ENCODE results near the gene OPN1SW.

OPN1SW gene, protein sequence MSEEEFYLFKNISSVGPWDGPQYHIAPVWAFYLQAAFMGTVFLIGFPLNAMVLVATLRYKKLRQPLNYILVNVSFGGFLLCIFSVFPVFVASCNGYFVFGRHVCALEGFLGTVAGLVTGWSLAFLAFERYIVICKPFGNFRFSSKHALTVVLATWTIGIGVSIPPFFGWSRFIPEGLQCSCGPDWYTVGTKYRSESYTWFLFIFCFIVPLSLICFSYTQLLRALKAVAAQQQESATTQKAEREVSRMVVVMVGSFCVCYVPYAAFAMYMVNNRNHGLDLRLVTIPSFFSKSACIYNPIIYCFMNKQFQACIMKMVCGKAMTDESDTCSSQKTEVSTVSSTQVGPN

DNA sequence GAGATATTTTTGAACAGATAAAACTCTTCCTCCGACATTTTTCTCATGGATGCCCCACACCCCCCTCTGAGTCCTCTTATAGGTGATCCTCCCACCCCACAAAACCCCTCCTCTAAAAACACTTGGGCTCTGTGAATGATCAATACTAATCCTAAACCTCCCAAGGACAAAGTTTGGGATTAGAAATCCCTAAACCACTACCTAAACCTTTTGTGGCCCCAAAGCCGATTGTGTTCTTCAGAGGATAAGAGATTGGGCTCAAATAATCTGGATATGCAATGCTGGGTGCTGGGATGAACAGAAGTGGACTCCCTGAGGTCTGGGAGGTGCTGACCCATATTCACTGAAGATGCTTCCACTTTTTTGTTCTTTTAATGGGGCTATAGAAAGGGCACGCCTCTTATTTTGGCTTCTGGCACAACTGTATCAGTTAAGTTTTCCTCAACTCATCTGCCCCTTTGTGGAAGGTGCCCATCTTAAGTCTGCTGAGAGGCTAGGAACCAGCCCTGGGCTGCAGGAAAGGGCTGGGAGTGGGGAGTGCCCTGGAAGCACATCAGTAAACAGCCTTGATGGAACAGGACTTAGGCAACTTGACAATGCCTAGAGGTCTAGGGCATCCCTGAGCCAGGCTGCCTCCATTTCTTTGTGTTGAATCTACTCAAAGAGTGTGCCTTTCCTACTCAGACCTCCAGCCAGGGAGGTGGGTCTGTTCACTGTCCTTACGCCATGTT lies at the start of gene OPN1SW:
OPN1SW (minus strand) TSS at position 51 of the 731 bp plus-strand sequence; CDS start at position 38, 13 bp downstream.
- no peak for DNase-seq (ENCODE audit: low read depth in 2 of 2)

DNA sequence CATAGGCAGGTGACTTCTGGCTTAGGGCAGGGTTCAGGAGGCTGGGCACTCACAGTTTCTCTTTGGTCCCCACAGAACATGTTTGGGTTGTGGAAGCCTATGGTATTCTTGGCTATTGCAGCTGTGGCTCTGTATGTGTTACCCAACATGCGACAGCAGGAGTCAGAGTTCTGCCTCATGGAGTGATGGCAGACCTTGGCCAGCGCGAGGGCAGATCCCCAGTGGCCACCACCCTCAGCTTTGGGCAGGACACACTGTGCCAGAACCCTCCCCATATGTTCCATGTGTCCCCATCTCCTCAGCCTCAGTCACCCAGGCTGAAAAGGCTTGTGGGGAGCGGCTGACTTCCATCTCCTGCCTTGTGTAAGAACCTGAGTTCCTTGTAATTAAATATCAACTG lies 46.1 kb upstream of the OPN1SW start:
- DNase-seq (ENCODE audit: low read depth in 2 of 2) = no peak

DNA sequence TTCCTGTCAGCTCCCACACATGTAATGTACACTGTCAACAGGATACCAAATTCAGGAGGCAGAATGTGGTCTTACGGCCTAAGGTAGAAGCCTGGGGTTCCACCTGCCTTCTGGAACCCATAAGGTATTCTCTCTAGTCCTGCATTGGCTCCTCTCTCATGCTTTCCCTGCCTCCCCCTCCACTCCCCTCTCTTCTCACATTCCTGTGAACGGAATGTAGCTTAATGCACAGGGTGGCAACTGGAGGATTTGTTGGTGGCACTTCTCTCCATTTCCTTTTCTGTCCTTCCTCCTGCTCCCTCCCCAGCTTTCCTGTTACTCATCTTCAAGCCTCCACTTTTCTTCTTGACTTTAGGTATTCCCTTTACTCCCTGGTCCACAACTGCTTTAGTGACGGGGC lies 43.1 kb upstream of the OPN1SW start:
- DNase-seq (ENCODE audit: low read depth in 2 of 2) = no peak

DNA sequence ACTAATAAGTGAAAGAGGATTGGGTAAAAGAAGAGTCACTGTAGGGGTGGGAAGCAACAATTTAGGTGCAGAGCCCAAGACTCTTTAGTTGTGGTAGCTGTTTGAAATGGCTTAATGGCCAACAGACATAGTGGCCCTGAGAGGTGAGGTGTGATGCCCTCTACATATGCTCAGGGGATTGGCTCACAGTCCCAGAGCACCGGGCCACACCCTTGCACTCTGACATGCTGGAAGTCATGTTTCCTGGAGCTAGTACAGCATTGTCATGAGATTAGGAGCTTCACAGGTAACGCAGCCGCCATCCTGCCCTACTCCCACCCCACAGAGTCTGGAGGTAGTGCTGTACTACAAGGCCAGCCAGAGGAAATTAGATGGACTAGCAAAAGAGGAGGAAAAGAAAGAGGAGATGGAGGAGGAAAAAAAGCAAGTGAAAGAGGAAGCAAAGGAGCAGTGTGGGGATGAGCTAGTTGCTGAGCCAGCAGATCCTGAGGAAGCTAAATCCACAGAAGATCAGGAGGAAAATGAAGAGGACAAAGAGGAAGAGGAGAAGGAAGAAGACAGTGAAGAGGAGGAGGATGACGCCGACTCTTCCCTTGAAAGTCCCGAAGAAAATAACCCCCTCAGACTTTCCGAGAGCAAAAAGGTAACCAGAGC lies 39.8 kb upstream of the OPN1SW start:
- DNase-seq (ENCODE audit: low read depth in 2 of 2) = no peak

DNA sequence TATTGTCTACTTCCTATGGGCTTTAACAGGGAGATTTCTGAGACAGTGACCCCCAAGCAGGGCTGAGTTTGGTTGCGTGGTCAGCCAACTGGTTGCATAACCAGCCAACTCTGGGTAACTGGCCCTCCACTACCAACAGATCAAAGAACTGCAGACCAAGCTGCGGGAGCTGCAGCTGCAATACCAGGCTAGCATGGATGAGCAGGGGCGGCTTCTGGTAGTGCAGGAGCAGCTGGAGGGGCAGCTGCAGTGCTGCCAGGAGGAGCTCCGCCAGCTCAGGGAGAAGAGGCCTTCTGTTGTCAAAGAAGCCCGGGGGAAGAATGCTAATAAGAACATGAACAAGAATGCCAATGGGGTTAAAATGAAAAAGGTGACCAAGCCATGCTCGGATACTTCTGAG lies 38.9 kb upstream of the OPN1SW start:
- DNase-seq (ENCODE audit: low read depth in 2 of 2) = no peak

DNA sequence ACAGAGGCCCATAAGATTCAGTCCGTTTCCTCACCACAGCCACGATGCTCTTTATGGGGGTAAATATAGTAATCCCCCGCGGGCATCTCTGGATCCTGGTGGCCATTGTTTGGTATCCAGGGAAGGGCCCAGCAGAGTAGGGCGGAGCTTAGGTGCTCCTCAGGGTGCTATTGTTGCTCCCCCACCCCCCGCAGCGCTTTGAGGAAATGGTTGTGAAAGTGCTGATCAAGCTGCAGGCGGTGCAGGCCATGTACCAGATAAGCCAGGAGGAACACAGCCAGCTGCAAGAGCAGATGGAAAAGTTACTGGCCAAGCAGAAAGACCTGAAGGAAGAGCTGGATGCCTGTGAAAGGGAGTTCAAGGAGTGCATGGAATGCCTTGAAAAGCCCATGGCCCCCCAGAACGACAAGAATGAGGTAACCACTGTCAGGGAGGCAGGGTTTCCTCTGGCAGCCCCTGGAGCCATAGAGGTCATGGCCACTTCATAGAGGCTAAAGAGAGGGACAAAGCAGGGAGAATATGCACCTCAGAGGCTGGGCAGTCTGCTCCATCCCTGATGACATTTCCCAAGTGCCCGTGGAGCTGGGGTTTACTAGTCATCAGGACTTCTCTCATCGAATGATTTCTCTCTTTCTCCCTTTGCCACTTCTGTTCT lies 37.0 kb upstream of the OPN1SW start:
- no peak for DNase-seq (ENCODE audit: low read depth in 2 of 2)

DNA sequence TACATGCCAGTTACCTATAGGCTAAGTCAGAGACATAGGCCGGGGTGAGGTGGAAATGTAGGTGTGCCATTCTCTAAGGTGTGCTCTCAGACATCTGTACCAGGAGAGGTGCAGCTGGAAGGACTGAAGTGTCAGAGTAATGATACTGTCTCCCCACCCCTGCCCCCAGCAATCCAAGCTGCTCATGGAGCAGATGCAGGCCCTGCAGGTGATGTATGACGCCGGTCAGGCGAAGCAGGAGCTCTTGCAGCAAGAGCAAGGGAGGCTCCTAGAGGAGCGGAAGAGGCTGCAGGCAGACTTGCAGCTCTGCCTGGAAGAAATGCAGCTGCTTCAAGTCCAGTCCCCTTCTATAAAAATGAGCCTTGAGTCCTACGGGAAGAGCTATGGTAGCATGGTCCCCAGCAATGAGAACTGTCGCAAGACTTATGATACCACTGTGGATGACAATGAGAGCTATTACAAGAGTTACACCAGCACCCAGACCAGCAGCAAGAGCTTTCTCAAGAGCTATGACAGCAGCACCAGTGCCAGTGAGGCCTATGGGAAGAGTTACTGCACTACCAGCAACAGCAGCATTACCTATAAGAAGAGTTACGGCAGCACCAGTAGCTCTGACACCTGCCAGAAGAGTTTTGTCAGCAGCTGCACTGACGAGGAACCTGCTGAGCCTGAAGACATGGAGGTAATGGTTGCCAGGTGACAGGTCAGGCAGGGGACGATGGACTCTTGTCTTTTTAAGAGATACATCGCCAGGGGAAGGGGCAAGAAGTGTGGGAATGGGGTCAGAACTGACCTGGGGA lies 36.2 kb upstream of the OPN1SW start:
- no peak for DNase-seq (ENCODE audit: low read depth in 2 of 2)

DNA sequence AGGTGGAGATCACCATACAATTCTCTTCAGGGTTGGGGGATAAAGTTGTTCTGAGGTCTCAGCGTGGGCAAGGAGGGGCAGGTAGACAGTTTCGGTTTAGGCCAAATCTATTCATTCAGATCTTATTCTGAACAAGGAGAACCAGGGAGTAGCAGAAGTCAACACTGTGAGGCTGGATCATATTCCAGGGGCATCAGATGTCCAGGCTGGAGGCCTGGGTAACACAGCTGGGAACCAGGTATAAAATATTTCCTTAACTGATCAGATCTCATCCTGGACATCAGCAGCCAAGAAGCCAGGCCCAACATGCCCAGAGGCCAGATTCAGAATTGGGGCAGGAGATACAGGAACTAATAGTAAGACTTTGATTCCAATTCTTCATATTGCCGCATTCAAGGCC lies 35.4 kb upstream of the OPN1SW start:
- DNase-seq (ENCODE audit: low read depth in 2 of 2) = no peak

DNA sequence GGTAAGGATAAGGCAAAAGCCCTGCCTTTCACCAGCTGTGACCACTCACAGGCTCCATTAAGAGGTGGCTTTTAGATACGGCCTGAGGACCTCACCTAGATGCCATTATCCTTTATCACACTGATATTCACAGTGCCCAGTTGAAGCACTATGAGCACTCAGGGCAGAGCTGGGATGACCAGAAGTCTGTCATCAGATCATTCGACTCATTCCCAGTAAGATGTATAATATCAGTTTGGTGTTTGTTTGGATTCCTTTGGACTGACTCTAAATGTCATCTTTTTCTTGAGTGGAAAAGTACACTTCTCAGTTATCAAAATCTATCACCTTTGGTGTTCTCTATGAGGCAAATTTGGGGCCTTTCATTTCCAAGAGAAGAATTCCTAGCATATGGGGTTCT lies 34.9 kb upstream of the OPN1SW start:
- no peak for DNase-seq (ENCODE audit: low read depth in 2 of 2)

DNA sequence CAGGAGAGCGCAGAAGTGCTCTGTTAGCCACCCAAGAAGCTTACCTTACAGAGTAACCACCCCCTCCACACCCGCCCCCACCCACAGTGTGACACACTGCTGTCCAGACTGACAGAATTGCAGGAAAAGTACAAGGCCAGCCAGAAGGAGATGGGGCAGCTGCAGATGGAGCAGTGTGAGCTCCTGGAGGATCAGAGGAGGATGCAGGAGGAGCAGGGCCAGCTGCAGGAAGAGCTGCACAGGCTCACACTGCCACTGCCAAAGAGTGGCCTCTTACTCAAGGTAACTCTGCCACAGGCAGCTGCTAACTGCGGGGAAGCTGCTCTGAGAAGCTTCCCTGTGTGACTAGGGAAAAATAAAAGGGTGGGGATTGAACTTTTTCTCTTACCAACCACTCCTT lies 33.8 kb upstream of the OPN1SW start:
- DNase-seq (ENCODE audit: low read depth in 2 of 2) = no peak

DNA sequence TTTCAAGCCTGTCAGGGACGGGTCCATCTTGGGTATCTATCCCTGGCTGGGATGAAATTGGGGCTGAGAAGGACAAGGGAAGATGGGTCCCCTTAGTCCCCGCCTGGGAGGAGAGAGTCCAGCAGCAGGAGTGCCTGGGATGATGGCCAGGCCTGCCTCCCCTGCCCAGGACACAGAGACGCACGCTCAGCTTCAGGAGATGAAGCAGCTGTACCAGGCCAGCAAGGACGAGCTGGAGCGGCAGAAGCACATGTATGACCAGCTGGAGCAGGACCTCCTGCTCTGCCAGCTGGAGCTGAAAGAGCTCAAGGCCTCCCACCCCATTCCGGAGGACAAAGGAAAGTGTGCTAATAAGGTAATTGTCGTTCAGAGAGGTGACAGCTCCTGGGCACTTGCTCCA lies 31.6 kb upstream of the OPN1SW start:
- no peak for DNase-seq (ENCODE audit: low read depth in 2 of 2)

DNA sequence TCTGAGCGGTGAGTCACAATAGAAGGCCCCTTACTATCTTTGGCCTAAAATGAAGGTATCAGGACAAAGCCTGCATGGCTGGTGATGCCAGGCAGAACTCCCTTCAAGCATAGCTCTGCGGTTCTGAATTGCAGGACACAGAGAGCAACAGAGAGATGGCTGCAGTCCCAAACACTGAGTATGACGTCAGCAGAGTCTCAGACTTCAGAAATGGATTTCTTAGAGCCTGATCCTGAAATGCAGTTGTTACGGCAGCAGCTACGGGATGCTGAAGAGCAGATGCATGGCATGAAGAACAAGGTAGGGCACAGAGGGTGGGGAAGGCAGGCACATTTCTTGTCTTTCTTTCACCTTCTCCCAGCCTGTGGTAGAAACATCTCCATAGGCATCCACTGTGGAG lies 29.6 kb upstream of the OPN1SW start:
- no peak for DNase-seq (ENCODE audit: low read depth in 2 of 2)

DNA sequence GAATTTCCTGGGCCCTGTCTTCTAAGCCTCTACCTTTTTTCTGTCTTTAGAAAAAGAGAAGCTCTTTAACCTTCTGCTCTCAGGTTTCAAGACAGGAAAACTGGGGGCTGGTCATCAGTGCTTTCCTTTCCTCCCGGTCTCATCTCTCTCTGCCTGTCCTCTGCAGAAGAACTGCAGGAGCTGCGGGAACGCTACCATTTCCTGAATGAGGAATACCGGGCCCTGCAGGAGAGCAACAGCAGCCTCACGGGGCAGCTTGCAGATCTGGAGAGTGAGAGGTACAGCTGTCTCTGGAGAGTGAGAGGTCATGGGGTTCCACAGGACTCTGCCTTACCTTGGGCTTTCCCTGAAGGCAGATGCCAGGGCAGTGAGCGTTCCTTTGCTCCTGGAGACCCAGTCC lies 28.9 kb upstream of the OPN1SW start:
- DNase-seq (ENCODE audit: low read depth in 2 of 2) = no peak

DNA sequence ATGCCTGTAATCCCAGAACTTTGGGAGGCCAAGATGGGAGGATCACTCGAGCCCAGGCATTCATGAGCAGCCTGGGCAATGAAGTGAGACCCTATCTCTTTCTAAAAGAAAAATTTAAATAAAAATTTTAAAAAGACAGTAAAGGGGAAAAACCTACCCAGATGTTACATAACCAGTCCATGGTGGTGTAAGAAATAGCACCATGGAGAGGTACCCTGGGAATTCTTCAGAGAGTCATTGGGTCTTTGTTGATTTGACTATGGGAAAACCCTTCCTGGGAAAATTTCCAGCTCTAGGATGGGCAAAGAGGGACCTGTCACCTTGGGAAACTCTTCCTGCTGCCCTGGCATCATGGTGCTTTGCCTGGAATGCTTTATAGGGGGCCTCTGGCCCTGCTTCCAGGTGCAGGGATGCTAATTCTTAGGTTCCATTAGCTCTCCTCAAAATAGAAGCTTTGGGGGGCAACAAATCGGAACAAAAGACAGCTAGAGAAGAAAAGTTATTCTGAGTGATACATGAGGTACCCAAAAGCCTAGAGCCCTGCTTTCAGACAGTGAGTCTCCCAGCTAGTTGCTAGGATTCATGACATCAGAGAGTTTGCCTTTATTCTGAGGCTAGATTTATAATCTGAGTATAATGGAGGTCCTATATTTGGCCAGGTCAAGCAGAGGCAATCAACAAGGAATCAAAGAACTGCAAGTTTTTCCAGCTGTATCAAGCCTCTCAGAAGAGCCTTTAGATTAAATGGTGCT lies 26.2 kb upstream of the OPN1SW start:
- DNase-seq (ENCODE audit: low read depth in 2 of 2) = no peak

DNA sequence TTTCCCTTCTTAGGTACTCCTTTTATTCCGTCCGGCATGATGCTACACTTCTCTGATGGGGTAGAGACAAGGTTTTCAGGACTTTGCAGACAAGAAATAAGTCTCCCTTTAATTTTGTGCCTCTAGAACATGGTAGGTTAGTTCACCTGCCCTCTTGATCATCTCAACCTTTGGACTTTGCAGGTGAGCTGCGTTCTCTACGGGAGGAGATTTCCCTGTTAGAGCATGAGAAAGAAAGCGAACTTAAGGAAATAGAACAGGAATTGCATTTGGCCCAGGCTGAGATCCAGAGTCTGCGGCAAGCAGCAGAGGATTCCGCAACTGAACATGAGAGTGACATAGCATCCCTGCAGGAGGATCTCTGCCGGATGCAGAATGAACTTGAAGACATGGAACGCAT lies 25.4 kb upstream of the OPN1SW start:
- DNase-seq (ENCODE audit: low read depth in 2 of 2) = no peak

DNA sequence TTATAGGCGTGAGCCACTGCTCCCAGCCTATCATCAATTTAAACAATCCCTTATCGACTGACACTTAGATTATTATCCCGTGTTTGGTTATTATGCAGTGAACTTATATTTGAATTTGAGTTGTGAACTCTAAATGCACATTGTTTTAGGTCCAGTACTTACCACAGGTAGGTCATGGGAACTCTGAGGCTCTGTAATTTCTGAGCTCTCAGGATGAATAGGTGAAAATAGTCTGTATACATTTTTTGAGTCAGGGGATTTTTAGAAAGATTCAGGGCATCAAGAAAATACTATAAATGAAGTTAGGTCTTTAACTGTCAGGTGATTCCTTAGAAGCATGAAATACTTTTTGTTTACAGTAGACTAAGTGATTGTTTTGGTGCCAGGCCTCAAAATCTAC lies 25.0 kb upstream of the OPN1SW start:
- DNase-seq (ENCODE audit: low read depth in 2 of 2) = no peak

DNA sequence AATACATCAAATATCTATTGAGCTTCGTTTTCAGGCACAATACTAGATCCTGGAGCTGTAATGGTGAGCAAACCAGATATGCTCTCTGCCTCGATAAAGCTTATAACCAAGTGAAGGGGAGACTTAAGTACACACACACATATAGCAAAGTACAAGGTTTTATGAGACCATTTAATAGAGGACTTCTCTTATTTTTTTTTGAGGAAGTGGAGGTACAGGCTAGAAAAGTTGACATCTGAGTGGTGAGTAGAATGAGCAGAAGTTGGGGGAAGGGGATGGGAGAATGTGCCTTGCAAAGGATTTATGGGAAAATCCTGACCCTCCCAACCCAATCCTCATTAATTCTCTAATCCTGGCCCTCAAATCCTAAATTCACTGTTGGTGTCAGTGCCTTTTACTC lies 23.9 kb upstream of the OPN1SW start:
- no peak for DNase-seq (ENCODE audit: low read depth in 2 of 2)

DNA sequence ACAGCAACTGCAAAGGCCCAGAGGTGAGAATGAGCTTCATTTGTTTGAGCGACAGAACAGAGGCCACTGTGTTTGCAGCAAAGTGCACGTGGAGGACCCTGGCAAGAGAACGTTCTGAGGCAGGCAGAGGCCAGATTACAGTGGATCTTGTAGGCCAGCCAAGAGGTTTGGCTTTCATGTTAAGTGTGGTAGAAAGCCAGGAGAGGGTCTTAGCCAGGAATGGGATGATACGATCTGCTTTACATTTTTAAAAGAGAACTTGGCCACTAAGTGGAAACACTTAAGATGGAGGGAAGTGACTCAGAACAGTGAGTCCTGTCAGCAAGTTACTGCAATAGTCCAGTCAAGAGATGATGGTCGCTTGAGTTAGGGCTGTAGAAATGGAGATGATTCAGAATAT lies 20.7 kb upstream of the OPN1SW start:
- DNase-seq (ENCODE audit: low read depth in 2 of 2) = no peak

DNA sequence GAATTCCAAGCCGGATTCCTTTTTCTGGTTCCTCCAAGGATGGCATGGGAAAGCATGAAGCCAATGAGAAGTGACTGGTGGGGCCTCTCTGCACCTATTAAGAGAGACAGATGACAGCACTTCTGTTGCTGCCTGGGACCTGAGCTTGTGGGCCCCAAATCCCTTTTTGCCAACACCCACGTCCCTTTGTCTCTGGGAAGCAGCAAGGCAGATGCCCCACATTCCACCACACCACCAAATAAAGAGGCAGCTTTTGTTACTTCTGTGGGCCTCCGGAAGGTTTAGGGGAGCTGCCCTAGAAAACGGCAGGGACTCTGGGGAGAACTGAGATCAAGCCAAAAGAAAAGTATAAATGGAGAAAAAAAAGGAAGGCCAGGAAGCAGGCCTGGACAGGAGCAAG lies 19.5 kb upstream of the OPN1SW start:
- no peak for DNase-seq (ENCODE audit: low read depth in 2 of 2)

DNA sequence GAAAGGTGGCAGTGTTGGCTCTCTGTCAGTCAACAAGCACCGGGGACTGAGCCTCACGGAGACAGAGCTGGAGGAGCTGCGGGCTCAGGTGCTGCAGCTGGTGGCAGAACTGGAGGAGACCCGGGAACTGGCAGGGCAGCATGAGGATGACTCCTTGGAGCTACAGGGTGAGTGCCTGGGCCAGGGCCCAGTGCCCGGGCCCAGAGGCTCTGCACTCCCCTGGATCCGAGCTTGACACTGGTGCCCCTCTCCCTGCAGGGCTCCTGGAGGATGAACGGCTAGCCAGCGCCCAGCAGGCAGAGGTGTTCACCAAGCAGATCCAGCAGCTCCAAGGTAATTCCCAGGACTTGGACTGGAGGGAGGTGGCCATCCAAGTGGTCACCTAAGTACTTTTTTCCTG lies 18.8 kb upstream of the OPN1SW start:
- no peak for DNase-seq (ENCODE audit: low read depth in 2 of 2)

DNA sequence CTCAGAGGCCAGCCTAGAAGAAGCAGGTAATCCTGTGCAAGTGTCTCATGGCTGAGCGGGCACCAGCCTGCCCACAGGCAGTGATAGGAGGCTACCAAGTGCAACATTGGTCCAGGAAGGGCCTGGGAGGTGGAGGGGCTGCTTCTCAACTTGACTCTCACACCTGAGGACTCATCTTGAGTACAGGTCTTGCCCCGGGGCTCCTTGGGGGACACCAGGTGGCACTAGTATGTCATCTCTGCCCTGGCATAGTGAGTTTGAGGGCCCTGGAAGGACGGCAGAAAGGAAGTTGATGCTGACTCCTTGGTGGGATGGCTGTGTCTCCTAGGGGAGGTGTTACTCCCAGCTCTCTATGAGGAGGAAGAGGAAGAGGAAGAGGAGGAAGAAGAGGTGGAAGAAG lies 18.4 kb upstream of the OPN1SW start:
- DNase-seq (ENCODE audit: low read depth in 2 of 2) = peak in 1 of 2 donors; percentile 8

Measured in stimulated activated CD4-positive, alpha-beta T cell treated with anti-CD3 and anti-CD28 coated beads, Interleukin-15, amount 100 ng/mL, for 48 hours (primary cell).